Vagina (tissue), 2 donors: ENCODE measurements around the gene KLK8.

Source experiments
- CTCF ChIP-seq, 3 experiments: fragments of 450-650 bp in 2 of 3; fragments of 200-600 bp in 1 of 3; sonication (generic) in 1 of 3; IDR thresholded peaks; one replicate each; pipeline ENCODE4 v1.5.1; 2017 to 2019; ENCODE audit warnings: antibody characterized with exemption in 3 of 3, mild to moderate bottlenecking in 2 of 3, moderate library complexity in 2 of 3
- POLR2A ChIP-seq, 2 donors: fragments of 450-650 bp; IDR thresholded peaks; one replicate each; pipeline ENCODE4 v1.6.1; 2017; ENCODE audit warnings: antibody characterized with exemption in 2 of 2, mild to moderate bottlenecking in 2 of 2, moderate library complexity in 2 of 2

GRCh38 chr19:51027873-51028272, 26.5 kb upstream of the KLK8 start:
- TF ChIP-seq CTCF (IDR thresholded peaks at IDR 0.05) (no peak), POLR2A (IDR thresholded peaks at IDR 0.05) (no peak)
